Measurements from ENCODE around the gene MPRIP. TPM values are rescaled to one million over a fixed set of nuclear protein-coding genes. Genes with fewer than 3 reads are reported as not detected.

Gene MPRIP
- total RNA-seq, 4 donors from 2014 or later, result 61.5 to 407 (median 103) TPM

- Histone ChIP-seq H3K9me3 (no peaks in the 10 kb centered on the region), H3K27me3 (no peaks in the 10 kb centered on the region), H3K4me1 (peaks cover 0 to 17% of the 10 kb centered on the region in 2 donors), H3K4me3 (peak within 1 kb of the TSS; percentile 34 to 48), H3K27ac (peak within 1 kb of the TSS; percentile 80 to 86), H3K36me3 (no peaks in the 10 kb centered on the region)
- intact Hi-C loops (cut with DNase I; ENCODE audit: low total_unique reads), result no loop called here
- peak; percentile 79 to 82 for DNase-seq
- no peak for TF ChIP-seq CTCF (IDR thresholded peaks at IDR 0.05)
- peak in 1 of 2 donors; percentile 42 for TF ChIP-seq POLR2A (IDR thresholded peaks at IDR 0.05)
These were observed 164.1 kb downstream of the MPRIP start, which contains the start of gene PLD6 for GRCh38 chr17:17206124-17206912. Gene PLD6 (minus strand): TSS chr17:17206333. CDS start chr17:17206286, 47 bp downstream.

GRCh38 chr17:17206913-17207335 lies 164.7 kb downstream of the MPRIP start:
- TF ChIP-seq CTCF (IDR thresholded peaks at IDR 0.05) (no peak), POLR2A (IDR thresholded peaks at IDR 0.05) (no peak)
- Histone ChIP-seq H3K27me3 (no peaks in the 10 kb centered on the region), H3K27ac (peak overlapping the region; percentile 80 to 86), H3K9me3 (no peaks in the 10 kb centered on the region), H3K4me1 (peaks cover 0 to 17% of the 10 kb centered on the region in 2 donors), H3K36me3 (no peaks in the 10 kb centered on the region), H3K4me3 (peak overlapping the region in 1 of 2 donors; percentile 48)
- no peak for DNase-seq
- intact Hi-C loops (cut with DNase I; ENCODE audit: low total_unique reads), result no loop called here

- Histone ChIP-seq H3K9me3 (no peaks in the 10 kb centered on the region), H3K4me1 (peaks cover 0 to 17% of the 10 kb centered on the region in 2 donors), H3K27me3 (no peaks in the 10 kb centered on the region), H3K4me3 (no peak overlapping the region), H3K27ac (peak overlapping the region; percentile 80 to 86), H3K36me3 (no peaks in the 10 kb centered on the region)
- intact Hi-C loops (cut with DNase I; ENCODE audit: low total_unique reads), result no loop called here
- no peak for DNase-seq
- no peak for TF ChIP-seq CTCF (IDR thresholded peaks at IDR 0.05)
- TF ChIP-seq POLR2A (IDR thresholded peaks at IDR 0.05), result no peak
These were observed 165.7 kb downstream of the MPRIP start for GRCh38 chr17:17207998-17208397.

DNA sequence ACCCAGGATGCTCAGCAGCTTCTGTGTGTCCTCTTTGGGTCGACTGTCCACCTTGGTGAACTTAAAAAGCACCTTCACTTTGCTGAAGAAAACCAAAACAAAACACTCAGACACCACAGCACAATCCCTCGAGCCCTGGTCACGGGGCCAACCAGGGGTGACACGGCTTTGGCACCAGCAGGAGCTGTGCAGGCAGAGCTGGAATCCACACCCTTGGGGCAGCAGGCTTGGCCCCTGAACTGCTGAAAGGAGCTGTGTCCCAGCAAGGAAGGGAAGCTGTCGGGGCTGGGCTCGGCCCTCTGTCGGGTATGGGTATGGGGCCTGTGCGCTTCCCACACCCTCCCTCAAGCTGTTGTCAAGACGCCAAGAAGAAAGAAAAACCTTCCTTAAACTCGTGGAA lies 171.5 kb downstream of the MPRIP start:
- intact Hi-C loops (cut with DNase I; ENCODE audit: low total_unique reads), result no loop called here
- no peak overlapping the region for H3K27ac ChIP-seq
- H3K9me3 ChIP-seq, result no peaks in the 10 kb centered on the region

More for the DNA sequence above, 171.5 kb downstream of the MPRIP start:
- no peaks in the 10 kb centered on the region for H3K27me3 ChIP-seq
- no peak for DNase-seq
- no peak overlapping the region for H3K4me3 ChIP-seq
- no peaks in the 10 kb centered on the region for H3K36me3 ChIP-seq
- H3K4me1 ChIP-seq, result no peaks in the 10 kb centered on the region
- TF ChIP-seq CTCF (IDR thresholded peaks at IDR 0.05), result no peak
- TF ChIP-seq POLR2A (IDR thresholded peaks at IDR 0.05), result no peak
